DND-41 (cell line): ENCODE measurements around the gene VPS8.

ENCODE experiments used
- CTCF ChIP-seq: IDR thresholded peaks from 2 replicates; pipeline ENCODE4 v1.5.1; 2012; ENCODE audit warnings: borderline replicate concordance, low read length, moderate library complexity, mild to moderate bottlenecking; ENCODE audit not compliant: poor library complexity, severe bottlenecking; ENCODE audit errors: extremely low read depth
- EZH2 ChIP-seq: IDR thresholded peaks from 3 replicates; pipeline ENCODE4 v1.6.1; 2012; ENCODE audit warnings: borderline replicate concordance, low read depth, mild to moderate bottlenecking, moderate library complexity, low read length, inconsistent platforms; ENCODE audit not compliant: severe bottlenecking

GRCh38 chr3:185071287-185071800 lies 259.4 kb downstream of the VPS8 start:
- no peak for TF ChIP-seq CTCF
- TF ChIP-seq EZH2: no peak
